Ascending aorta (tissue), 2 donors: Measurements from ENCODE around the gene TNPO2. TPM values are rescaled to one million over a fixed set of nuclear protein-coding genes. Genes with fewer than 3 reads are reported as not detected.
A peak's percentile ranks its signal among the peaks of the same experiment; 100 is the strongest.

Source experiments
- DNase-seq, 2 donors: peaks; one replicate each; pipeline ENCODE4 v3.0.0-alpha.2; 2019; ENCODE audit warnings: low spot score in 2 of 2
- H3K27ac ChIP-seq, 2 donors: fragments of 200-600 bp; sonication (generic); one replicate each; pipeline ENCODE4 v1.5.1; 2016 to 2017; ENCODE audit warnings: mild to moderate bottlenecking in 1 of 2
- H3K27me3 ChIP-seq: fragments of 200-600 bp; sonication (generic); one replicate; pipeline ENCODE4 v1.5.1; 2017
- H3K36me3 ChIP-seq, 2 donors: fragments of 200-600 bp; sonication (generic); one replicate each; pipeline ENCODE4 v1.5.1; 2016
- H3K4me1 ChIP-seq, 2 donors: fragments of 200-600 bp; sonication (generic); one replicate each; pipeline ENCODE4 v1.5.1; 2016 to 2017; ENCODE audit warnings: mild to moderate bottlenecking in 1 of 2
- H3K4me3 ChIP-seq, 2 donors: fragments of 200-600 bp; sonication (generic); one replicate each; pipeline ENCODE4 v1.5.1; 2016 to 2017; ENCODE audit warnings: mild to moderate bottlenecking in 1 of 2
- H3K9me3 ChIP-seq, 2 donors: fragments of 200-600 bp; sonication (generic); one replicate each; pipeline ENCODE4 v1.5.1; 2016
- CTCF ChIP-seq, 3 experiments: fragments of 200-600 bp in 2 of 3; fragments of 450-650 bp in 1 of 3; sonication (generic) in 2 of 3; IDR thresholded peaks; one replicate each; pipeline ENCODE4 v1.5.1; 2016 to 2019; ENCODE audit warnings: antibody characterized with exemption in 3 of 3, mild to moderate bottlenecking in 1 of 3, moderate library complexity in 1 of 3
- intact Hi-C: fragments of 100-400 bp; cut with DNase I; formaldehyde crosslinking; loops from one replicate; pipeline ENCODE4 v1.15.1; 2023
- total RNA-seq: library from RNA; depleted of rRNA; stranded (reverse); fragments of >200 nt; gene quantifications from one replicate; pipeline ENCODE4 v1.1.0, GENCODE V29; 2016

Gene TNPO2
- total RNA-seq, 1 donor from 2014 or later, result 82.6 TPM

GRCh38 chr19:12676928-12677327 is 46.8 kb downstream of the TNPO2 start:
- Histone ChIP-seq H3K27ac (no peak overlapping the region), H3K27me3 (no peaks in the 10 kb centered on the region), H3K9me3 (no peaks in the 10 kb centered on the region), H3K4me3 (no peak overlapping the region), H3K36me3 (peaks cover 55 to 76% of the 10 kb centered on the region in 2 donors), H3K4me1 (peaks cover 0 to 9% of the 10 kb centered on the region in 2 donors)
- intact Hi-C loops, result loop anchor here (2.0 to 10.0 kb wide), 2 partner anchors 170 to 622 kb away; partner anchors contain the start of gene ZNF878
- no peak for TF ChIP-seq CTCF (IDR thresholded peaks at IDR 0.05)
- DNase-seq, result no peak

DNA sequence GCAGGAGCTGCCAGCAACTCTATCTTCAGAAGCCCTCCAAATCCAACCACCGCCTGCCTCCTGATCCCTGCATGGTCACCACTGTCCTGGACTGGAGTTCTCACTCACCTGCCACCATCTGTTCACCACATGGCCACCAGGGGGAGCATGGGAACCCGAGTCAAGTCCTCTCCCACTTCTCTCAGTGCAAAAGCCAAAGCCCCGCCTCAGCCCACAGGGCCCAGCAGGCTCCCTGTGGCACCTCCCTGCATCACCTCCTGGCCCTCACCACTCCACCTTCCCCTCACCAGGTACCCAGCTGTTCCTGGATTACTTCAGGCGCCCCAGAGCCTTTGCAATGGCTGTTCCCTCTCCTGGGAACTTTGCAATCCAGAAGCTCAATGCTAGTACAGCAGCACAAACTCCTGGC is 47.3 kb downstream of the TNPO2 start:
- Histone ChIP-seq H3K4me3 (no peak overlapping the region), H3K36me3 (peaks cover 55 to 76% of the 10 kb centered on the region in 2 donors), H3K27me3 (no peaks in the 10 kb centered on the region), H3K9me3 (no peaks in the 10 kb centered on the region), H3K27ac (no peak overlapping the region), H3K4me1 (peaks cover 0 to 9% of the 10 kb centered on the region in 2 donors)
- intact Hi-C loops, result loop anchor here (2.0 to 10.0 kb wide), 2 partner anchors 170 to 622 kb away; partner anchors contain the start of gene ZNF878
- DNase-seq, result peak in 1 of 2 donors; percentile 85
- peak; percentile 68 to 82 (median 78) for TF ChIP-seq CTCF (IDR thresholded peaks at IDR 0.05)

- no peak overlapping the region for H3K27ac ChIP-seq
- peaks cover 0 to 9% of the 10 kb centered on the region in 2 donors for H3K4me1 ChIP-seq
- no peaks in the 10 kb centered on the region for H3K9me3 ChIP-seq
- H3K4me3 ChIP-seq, result no peak overlapping the region
- DNase-seq, result no peak
- intact Hi-C loops, result loop anchor here (2.0 to 10.0 kb wide), 2 partner anchors 171 to 621 kb away; partner anchors contain the start of gene ZNF878
- no peaks in the 10 kb centered on the region for H3K27me3 ChIP-seq
- no peak for TF ChIP-seq CTCF (IDR thresholded peaks at IDR 0.05)
- peaks cover 55 to 76% of the 10 kb centered on the region in 2 donors for H3K36me3 ChIP-seq
These were observed 47.8 kb downstream of the TNPO2 start for GRCh38 chr19:12675940-12676339.

DNA sequence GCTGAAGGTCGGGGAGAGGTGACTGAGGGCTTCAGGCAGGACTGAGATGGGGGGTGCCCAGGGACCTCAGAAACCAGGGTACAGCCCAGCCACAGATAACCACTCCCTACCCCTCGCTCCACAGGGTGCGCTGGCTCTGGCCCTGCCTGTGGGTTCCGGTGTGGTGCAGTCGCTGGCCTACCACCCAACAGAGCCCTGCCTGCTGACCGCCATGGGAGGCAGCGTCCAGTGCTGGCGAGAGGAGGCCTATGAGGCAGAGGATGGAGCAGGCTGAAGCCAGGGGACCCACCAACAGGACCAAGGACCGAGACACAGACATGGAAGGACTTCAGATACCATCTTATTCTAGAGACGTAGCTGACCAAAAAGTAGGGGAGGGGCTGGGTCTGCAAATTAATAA is 48.3 kb downstream of the TNPO2 start:
- intact Hi-C loops, result loop anchor here (10.0 kb wide), 1 partner anchor 621 kb away; the partner anchor contains the start of gene ZNF878

GRCh38 chr19:12672744-12673143 is 51.0 kb downstream of the TNPO2 start:
- Histone ChIP-seq H3K27ac (no peak overlapping the region), H3K36me3 (peaks cover 37 to 52% of the 10 kb centered on the region in 2 donors), H3K4me3 (no peak overlapping the region), H3K27me3 (no peaks in the 10 kb centered on the region), H3K4me1 (peaks cover 12 to 19% of the 10 kb centered on the region in 2 donors), H3K9me3 (no peaks in the 10 kb centered on the region)
- no peak for TF ChIP-seq CTCF (IDR thresholded peaks at IDR 0.05)
- intact Hi-C loops, result loop anchor here (10.0 kb wide), 1 partner anchor 618 kb away; the partner anchor contains the start of gene ZNF878
- DNase-seq, result no peak

More for the DNA sequence above, 48.3 kb downstream of the TNPO2 start:
- no peaks in the 10 kb centered on the region for H3K9me3 ChIP-seq
- H3K4me3 ChIP-seq, result no peak overlapping the region
- H3K27ac ChIP-seq, result no peak overlapping the region
- H3K27me3 ChIP-seq, result no peaks in the 10 kb centered on the region
- peaks cover 55 to 76% of the 10 kb centered on the region in 2 donors for H3K36me3 ChIP-seq
- DNase-seq, result no peak
- TF ChIP-seq CTCF (IDR thresholded peaks at IDR 0.05), result no peak
- H3K4me1 ChIP-seq, result peaks cover 2 to 7% of the 10 kb centered on the region in 2 donors
